Activated naive CD8-positive, alpha-beta T cell treated with anti-CD3 and anti-CD28 coated beads, Interleukin-2, amount 10 ng/mL, durations not matched to agents 7 days and 5 days (primary cell): ENCODE results near the gene MOV10L1. TPM values are rescaled to one million over a fixed set of nuclear protein-coding genes. Genes with fewer than 3 reads are reported as not detected.

Experiments used
- ATAC-seq: fragments of 150-1000 bp; cut with Tn5 transposase; one replicate; pipeline ENCODE4 v1.10.0; 2021; ENCODE audit warnings: low read depth, moderate library complexity
- POLR2A ChIA-PET: fragments of 350-600 bp; sonication (Branson Sonifier 250); formaldehyde crosslinking; loops from one replicate; lab custom pipeline; 2021; ENCODE audit warnings: antibody characterized with exemption; lab: Charles Lee
- DNase-seq: peaks from one replicate; pipeline ENCODE4 v3.0.0; 2021
- H3K27ac Mint-ChIP-seq: one replicate; pipeline ENCODE4 v1.8.0; 2022; ENCODE audit warnings: mild to moderate bottlenecking, mixed read lengths
- H3K27me3 Mint-ChIP-seq: one replicate; pipeline ENCODE4 v1.8.0; 2022; ENCODE audit warnings: mild to moderate bottlenecking, moderate library complexity, mixed read lengths
- H3K36me3 Mint-ChIP-seq: one replicate; pipeline ENCODE4 v1.8.0; 2021; ENCODE audit warnings: mild to moderate bottlenecking, mixed read lengths
- H3K4me1 Mint-ChIP-seq: one replicate; pipeline ENCODE4 v1.8.0; 2021; ENCODE audit warnings: mixed read lengths
- H3K4me3 Mint-ChIP-seq: one replicate; pipeline ENCODE4 v1.8.0; 2022; ENCODE audit warnings: mild to moderate bottlenecking, moderate library complexity, mixed read lengths
- H3K9me3 Mint-ChIP-seq: one replicate; pipeline ENCODE4 v1.8.0; 2021; ENCODE audit warnings: mixed read lengths
- total RNA-seq, 2 experiments: library from RNA; stranded (reverse); gene quantifications; one replicate each; pipeline ENCODE4 v1.2.3, GENCODE V29; 2021

Gene MOV10L1
- total RNA-seq, 2 experiments from 2014 or later: not detected

DNA sequence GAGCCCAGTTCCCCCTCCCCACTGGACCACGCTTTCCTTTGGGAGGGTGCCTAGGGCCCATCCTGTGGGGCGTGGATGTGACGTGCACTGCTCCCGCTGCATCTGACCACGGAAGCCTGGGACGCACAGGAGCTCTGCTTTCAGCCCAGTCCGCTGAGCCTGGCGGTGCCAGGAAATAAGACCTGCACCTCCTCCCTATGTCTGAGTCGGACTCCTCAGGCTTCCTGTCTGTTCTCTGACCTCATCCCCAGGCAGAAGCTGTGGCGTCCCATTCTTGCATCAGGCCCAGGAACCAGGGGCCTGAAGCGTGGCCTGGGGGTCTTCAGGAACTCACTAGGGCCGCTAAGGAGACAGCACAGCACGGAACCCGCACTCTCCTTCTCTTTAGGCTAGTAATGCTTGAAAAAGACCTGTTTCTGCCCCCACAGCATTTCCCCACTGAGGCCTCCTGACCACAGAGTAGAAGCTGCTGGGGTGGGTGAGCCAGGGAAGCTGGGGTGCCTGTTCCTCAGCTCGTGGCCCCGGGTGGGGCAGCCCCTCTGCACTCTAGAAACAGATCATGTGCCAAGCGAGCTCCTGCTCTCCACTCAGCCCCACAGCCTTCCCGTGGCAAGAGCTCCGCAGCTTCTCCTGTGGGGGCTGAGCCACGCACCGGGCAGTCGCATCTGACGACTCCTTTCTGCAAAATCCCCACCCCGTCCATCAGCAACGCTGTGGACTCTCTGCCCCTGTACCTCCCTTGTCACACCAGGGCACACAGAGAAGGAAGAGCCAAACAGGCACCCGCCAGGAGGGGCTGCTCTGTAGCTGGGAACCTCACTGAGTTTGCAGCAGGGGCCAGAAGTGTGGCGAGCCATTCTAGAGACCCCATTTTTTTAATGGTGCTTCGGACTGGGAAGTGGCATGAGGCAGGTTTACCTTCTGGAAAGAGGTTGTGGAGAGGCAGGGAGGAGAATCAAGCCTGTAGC lies 22.6 kb downstream of the MOV10L1 start:
- no peaks in the 10 kb centered on the region for H3K9me3 Mint-ChIP-seq
- H3K27ac Mint-ChIP-seq: peak overlapping the region; percentile 92
- H3K4me3 Mint-ChIP-seq: peak overlapping the region; percentile 66
- DNase-seq (peak; percentile 65), ATAC-seq (peak; percentile 85)
- peaks cover 22% of the 10 kb centered on the region for H3K4me1 Mint-ChIP-seq
- POLR2A ChIA-PET: interaction anchor here (0.6 to 2.6 kb wide), 8 partner anchors 9 to 387 kb away, joined by 3 to 31 read pairs (median 4); partner anchors contain the start of gene MLC1
- H3K36me3 Mint-ChIP-seq: no peaks in the 10 kb centered on the region
- no peaks in the 10 kb centered on the region for H3K27me3 Mint-ChIP-seq

DNA sequence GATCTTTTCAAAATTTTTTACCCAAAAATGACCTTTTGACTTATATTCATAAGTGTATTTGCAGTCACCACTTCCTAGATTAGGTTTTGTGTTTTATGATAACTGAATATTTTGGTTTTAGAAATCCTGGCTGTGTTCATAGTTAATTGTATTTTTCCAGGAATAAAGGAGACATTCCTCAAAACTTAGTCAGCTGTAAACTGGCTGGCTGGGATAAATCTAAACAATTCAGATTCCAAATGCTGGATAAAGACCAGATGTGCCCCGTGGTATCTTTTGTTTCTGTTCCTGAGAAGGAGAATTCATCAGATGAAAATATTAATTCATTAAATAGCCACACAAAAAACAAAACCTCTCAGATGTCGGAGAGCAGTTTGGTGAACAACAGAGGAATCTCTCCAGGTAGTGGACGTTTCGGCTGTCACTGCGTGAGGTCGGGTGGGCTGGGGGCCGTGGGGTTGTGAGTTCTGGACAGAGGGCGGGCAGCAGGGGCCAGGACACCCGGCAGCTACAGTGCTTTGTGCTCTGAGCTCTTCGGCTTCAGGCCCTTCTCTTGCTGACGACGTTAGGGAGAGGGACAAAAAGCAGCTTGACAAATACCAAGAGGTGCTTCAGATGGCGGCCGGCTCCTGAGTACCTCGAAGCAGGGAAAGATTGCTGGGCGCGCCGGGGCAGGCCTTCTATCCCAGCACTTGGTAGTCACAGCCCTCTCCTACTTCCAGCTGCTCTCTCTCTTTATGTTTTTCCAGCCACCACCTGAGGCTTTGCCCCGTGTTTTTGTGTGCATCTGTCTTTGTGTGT lies 24.6 kb downstream of the MOV10L1 start:
- ATAC-seq (no peak), DNase-seq (no peak)
- no peak overlapping the region for H3K4me3 Mint-ChIP-seq
- POLR2A ChIA-PET: interaction anchor here (1.6 kb wide), 1 partner anchor 29 kb away, joined by 3 read pairs; the partner anchor contains the start of gene MLC1
- H3K36me3 Mint-ChIP-seq: no peaks in the 10 kb centered on the region
- H3K27me3 Mint-ChIP-seq: peaks cover 9% of the 10 kb centered on the region
- no peak overlapping the region for H3K27ac Mint-ChIP-seq
- H3K4me1 Mint-ChIP-seq: peaks cover 22% of the 10 kb centered on the region
- no peaks in the 10 kb centered on the region for H3K9me3 Mint-ChIP-seq

GRCh38 chr22:50115693-50116092 lies 25.9 kb downstream of the MOV10L1 start:
- POLR2A ChIA-PET: interaction anchor here (0.6 to 1.6 kb wide), 4 partner anchors 10 to 348 kb away, joined by 3 to 4 read pairs (median 4); partner anchors contain the start of gene MLC1
- Mint-ChIP-seq H3K27ac (no peak overlapping the region), H3K9me3 (no peaks in the 10 kb centered on the region), H3K4me1 (peaks cover 22% of the 10 kb centered on the region), H3K4me3 (no peak overlapping the region), H3K27me3 (peaks cover 9% of the 10 kb centered on the region), H3K36me3 (no peaks in the 10 kb centered on the region)
- no peak for DNase-seq
- ATAC-seq: no peak

DNA sequence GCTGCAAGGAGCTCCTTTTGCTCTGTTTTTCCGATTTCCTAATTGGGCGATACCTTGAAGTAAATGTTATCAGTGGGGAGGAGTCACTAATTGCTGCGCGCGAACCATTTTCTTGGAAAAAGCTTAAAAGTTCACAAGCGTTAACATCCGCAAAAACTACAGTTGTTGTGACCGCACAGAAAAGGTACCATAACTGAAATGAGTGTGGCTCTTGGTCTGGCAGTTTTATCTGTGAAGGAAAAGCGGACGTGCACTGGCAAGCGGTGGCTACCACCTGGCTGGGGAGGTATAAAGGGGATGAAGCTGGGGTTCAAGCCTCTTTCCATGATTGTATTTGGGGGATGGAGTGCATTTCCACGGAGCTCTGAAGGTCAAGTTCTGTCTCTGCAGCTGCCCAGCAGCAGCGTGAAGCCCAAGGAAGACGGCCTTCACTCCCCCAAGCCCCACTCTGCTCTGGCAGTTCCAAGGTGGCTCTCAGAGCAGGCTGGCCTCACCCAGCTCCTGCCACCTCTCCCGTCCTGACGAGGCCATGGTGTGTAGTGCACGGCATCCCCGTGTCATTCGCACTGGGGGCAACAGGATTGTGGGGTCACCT lies 27.5 kb downstream of the MOV10L1 start:
- Mint-ChIP-seq H3K4me3 (no peak overlapping the region), H3K9me3 (peaks cover 1% of the 10 kb centered on the region), H3K36me3 (no peaks in the 10 kb centered on the region), H3K4me1 (peaks cover 10% of the 10 kb centered on the region), H3K27me3 (peaks cover 15% of the 10 kb centered on the region), H3K27ac (no peak overlapping the region)
- POLR2A ChIA-PET: no interaction called here
- no peak for ATAC-seq
- DNase-seq: no peak

GRCh38 chr22:50118129-50118528 lies 28.3 kb downstream of the MOV10L1 start:
- Mint-ChIP-seq H3K36me3 (no peaks in the 10 kb centered on the region), H3K27ac (no peak overlapping the region), H3K4me3 (no peak overlapping the region), H3K27me3 (peaks cover 18% of the 10 kb centered on the region), H3K9me3 (peaks cover 4% of the 10 kb centered on the region), H3K4me1 (peaks cover 2% of the 10 kb centered on the region)
- DNase-seq: no peak
- ATAC-seq: no peak
- POLR2A ChIA-PET: no interaction called here

GRCh38 chr22:50118557-50119168 lies 28.9 kb downstream of the MOV10L1 start:
- H3K27me3 Mint-ChIP-seq: peaks cover 20% of the 10 kb centered on the region
- no peaks in the 10 kb centered on the region for H3K36me3 Mint-ChIP-seq
- DNase-seq (no peak), ATAC-seq (no peak)
- H3K9me3 Mint-ChIP-seq: peaks cover 7% of the 10 kb centered on the region
- no peak overlapping the region for H3K4me3 Mint-ChIP-seq
- POLR2A ChIA-PET: no interaction called here
- H3K4me1 Mint-ChIP-seq: no peaks in the 10 kb centered on the region
- no peak overlapping the region for H3K27ac Mint-ChIP-seq

GRCh38 chr22:50119169-50119767 lies 29.5 kb downstream of the MOV10L1 start:
- Mint-ChIP-seq H3K27ac (no peak overlapping the region), H3K27me3 (peaks cover 26% of the 10 kb centered on the region), H3K36me3 (no peaks in the 10 kb centered on the region), H3K4me3 (no peak overlapping the region), H3K4me1 (no peaks in the 10 kb centered on the region), H3K9me3 (peaks cover 11% of the 10 kb centered on the region)
- POLR2A ChIA-PET: no interaction called here
- ATAC-seq (no peak), DNase-seq (no peak)

- peaks cover 29% of the 10 kb centered on the region for H3K27me3 Mint-ChIP-seq
- no peak overlapping the region for H3K27ac Mint-ChIP-seq
- no peaks in the 10 kb centered on the region for H3K36me3 Mint-ChIP-seq
- no peaks in the 10 kb centered on the region for H3K4me1 Mint-ChIP-seq
- POLR2A ChIA-PET: no interaction called here
- no peak overlapping the region for H3K4me3 Mint-ChIP-seq
- H3K9me3 Mint-ChIP-seq: peaks cover 11% of the 10 kb centered on the region
- no peak for DNase-seq
- ATAC-seq: no peak
Measured at GRCh38 chr22:50119768-50120251, 30.0 kb downstream of the MOV10L1 start.

- H3K27ac Mint-ChIP-seq: no peak overlapping the region
- H3K4me1 Mint-ChIP-seq: no peaks in the 10 kb centered on the region
- DNase-seq (no peak), ATAC-seq (no peak)
- H3K4me3 Mint-ChIP-seq: no peak overlapping the region
- POLR2A ChIA-PET: no interaction called here
- H3K27me3 Mint-ChIP-seq: peaks cover 29% of the 10 kb centered on the region
- no peaks in the 10 kb centered on the region for H3K36me3 Mint-ChIP-seq
- H3K9me3 Mint-ChIP-seq: peaks cover 11% of the 10 kb centered on the region
Measured at GRCh38 chr22:50121202-50121740, 31.5 kb downstream of the MOV10L1 start.

DNA sequence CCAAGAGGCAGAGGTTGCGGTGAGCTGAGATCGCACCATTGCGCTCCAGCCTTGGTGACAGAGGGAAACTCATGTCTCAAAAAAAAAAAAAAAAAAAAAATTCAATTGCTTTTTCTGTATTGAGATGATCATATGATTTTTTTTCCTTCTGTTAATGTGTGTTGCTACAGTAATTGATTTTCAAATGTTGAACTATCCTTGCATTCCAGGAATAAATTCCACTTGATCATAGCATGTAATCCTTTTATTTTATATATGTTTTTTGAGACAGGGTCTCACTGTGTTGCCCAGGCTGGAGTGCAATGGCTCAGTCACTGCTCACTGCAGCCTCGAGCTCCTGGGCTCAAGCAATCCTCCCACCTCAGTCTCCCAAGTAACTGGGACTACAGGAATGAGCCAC lies 33.3 kb downstream of the MOV10L1 start:
- DNase-seq: no peak
- no peak overlapping the region for H3K27ac Mint-ChIP-seq
- ATAC-seq: no peak
- POLR2A ChIA-PET: no interaction called here
- no peaks in the 10 kb centered on the region for H3K4me1 Mint-ChIP-seq
- H3K36me3 Mint-ChIP-seq: no peaks in the 10 kb centered on the region
- H3K9me3 Mint-ChIP-seq: peaks cover 11% of the 10 kb centered on the region
- peaks cover 26% of the 10 kb centered on the region for H3K27me3 Mint-ChIP-seq
- H3K4me3 Mint-ChIP-seq: no peak overlapping the region

DNA sequence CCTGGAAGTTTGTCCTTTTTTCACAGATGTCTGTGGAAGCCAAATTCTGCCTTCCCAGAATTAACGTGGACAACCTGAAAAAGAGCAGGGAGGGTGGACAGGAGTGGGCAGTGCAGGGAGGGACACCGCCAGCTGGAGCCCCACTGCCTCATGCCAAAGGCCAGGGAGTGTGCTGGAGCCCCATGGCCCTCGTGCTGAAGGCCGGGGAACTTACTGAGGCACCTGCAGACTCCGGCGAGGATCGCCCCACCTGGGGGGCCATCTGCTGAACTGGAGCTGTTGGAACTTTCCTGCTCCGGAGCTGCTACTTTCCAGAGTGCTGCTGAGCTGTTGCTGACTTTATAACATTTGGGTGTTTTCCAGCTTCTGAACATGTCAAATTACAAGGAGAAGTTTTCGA lies 35.2 kb downstream of the MOV10L1 start:
- no peaks in the 10 kb centered on the region for H3K4me1 Mint-ChIP-seq
- DNase-seq (no peak), ATAC-seq (no peak)
- no peak overlapping the region for H3K4me3 Mint-ChIP-seq
- H3K27me3 Mint-ChIP-seq: peaks cover 25% of the 10 kb centered on the region
- H3K27ac Mint-ChIP-seq: no peak overlapping the region
- POLR2A ChIA-PET: no interaction called here
- H3K36me3 Mint-ChIP-seq: no peaks in the 10 kb centered on the region
- H3K9me3 Mint-ChIP-seq: peaks cover 11% of the 10 kb centered on the region

- no peaks in the 10 kb centered on the region for H3K9me3 Mint-ChIP-seq
- ATAC-seq: no peak
- peaks cover 20% of the 10 kb centered on the region for H3K27me3 Mint-ChIP-seq
Measured at GRCh38 chr22:50129121-50129736, 39.4 kb downstream of the MOV10L1 start.

More at GRCh38 chr22:50129121-50129736, 39.4 kb downstream of the MOV10L1 start:
- Mint-ChIP-seq H3K4me3 (no peak overlapping the region), H3K36me3 (no peaks in the 10 kb centered on the region), H3K4me1 (no peaks in the 10 kb centered on the region), H3K27ac (no peak overlapping the region)
- DNase-seq: no peak
- POLR2A ChIA-PET: no interaction called here
